A549 (cell line): Measurements from ENCODE around the gene ACER2. TPM values are rescaled to one million over a fixed set of nuclear protein-coding genes. Genes with fewer than 3 reads are reported as not detected.

ENCODE experiments used
- ATAC-seq, 2 experiments: fragments of 200-7000 bp in 1 of 2; fragments of >200 bp in 1 of 2; cut with Nextera tagmentation in 1 of 2; cut with Tn5 transposase in 1 of 2; 3 replicates each; pipeline versions ENCODE4 v1.8.0 to v1.9.1; 2018 to 2020; ENCODE audit warnings: mild to moderate bottlenecking in 1 of 2, moderate library complexity in 1 of 2
- CTCF ChIA-PET: fragments of 300-600 bp; sonication (Branson Sonifier 250); formaldehyde crosslinking; extraction: SDS; loops from one replicate; lab custom pipeline; 2021; ENCODE audit warnings: antibody characterized with exemption, inconsistent platforms; lab: Yijun Ruan, JAX
- POLR2A ChIA-PET: fragments of 350-600 bp; formaldehyde crosslinking; extraction: SDS; loops from one replicate; lab custom pipeline; 2021; ENCODE audit warnings: antibody characterized with exemption, inconsistent platforms; lab: Yijun Ruan, JAX
- DNase-seq, 2 experiments: peaks; one replicate each; pipeline versions ENCODE4 v3.0.0 to v3.0.0-alpha.2; 2011 to 2016; ENCODE audit warnings: low read depth in 1 of 2, low spot score in 1 of 2
- FAIRE-seq: peaks from 2 replicates; lab custom pipeline; 2011; peaks lifted over from hg19 to GRCh38; lab: Jason Lieb, UNC
- H3K27ac ChIP-seq, 2 experiments: fragments of >200 bp; sonication (Bioruptor Twin); formaldehyde crosslinking; 3 replicates each; pipeline ENCODE4 v1.5.1; 2016 to 2017
- H3K4me1 ChIP-seq: fragments of >200 bp; sonication (Bioruptor Twin); formaldehyde crosslinking; 3 replicates; pipeline ENCODE4 v1.6.1; 2016
- H3K4me2 ChIP-seq: fragments of >200 bp; sonication (Bioruptor Twin); formaldehyde crosslinking; 3 replicates; pipeline ENCODE4 v1.6.1; 2016
- H3K4me3 ChIP-seq: fragments of >200 bp; sonication (Bioruptor Twin); formaldehyde crosslinking; 3 replicates; pipeline ENCODE4 v1.5.1; 2016
- H3K9me3 ChIP-seq: fragments of >200 bp; sonication (Bioruptor Twin); formaldehyde crosslinking; 3 replicates; pipeline ENCODE4 v1.6.1; 2016
- CEBPB ChIP-seq, 2 experiments: fragments of >200 bp in 1 of 2; sonication (Bioruptor Twin) in 1 of 2; formaldehyde crosslinking in 1 of 2; IDR thresholded peaks; 2 replicates each; pipeline ENCODE4 v1.6.1; 2012 to 2016
- CHD2 ChIP-seq: fragments of 150-350 bp; IDR thresholded peaks from 2 replicates; pipeline ENCODE4 v1.6.1; 2014; ENCODE audit warnings: low read length; ENCODE audit not compliant: partially characterized antibody
- FOSL2 ChIP-seq, 2 experiments: fragments of 450-650 bp in 1 of 2; fragments of >200 bp in 1 of 2; sonication (Bioruptor Twin) in 1 of 2; formaldehyde crosslinking; IDR thresholded peaks; 2 replicates each; pipeline versions ENCODE4 v1.5.0 to v1.6.1; 2016 to 2020; ENCODE audit warnings: mild to moderate bottlenecking in 1 of 2, moderate library complexity in 1 of 2
- HOXB5 ChIP-seq: fragments of 250-450 bp; sonication (Bioruptor Pico); IDR thresholded peaks from 2 replicates; pipeline ENCODE4 v1.5.0; 2020; ENCODE audit warnings: mild to moderate bottlenecking, moderate library complexity
- JUN ChIP-seq, 2 experiments: fragments of >200 bp; sonication (Bioruptor Twin); formaldehyde crosslinking; IDR thresholded peaks; 2 replicates in 1 of 2; 3 replicates in 1 of 2; pipeline ENCODE4 v1.6.1; 2016 to 2017
- JUNB ChIP-seq: fragments of >200 bp; sonication (Bioruptor Twin); formaldehyde crosslinking; IDR thresholded peaks from 2 replicates; pipeline ENCODE4 v1.6.1; 2016
- KDM5A ChIP-seq: fragments of 200-600 bp; sonication (generic); IDR thresholded peaks from 2 replicates; pipeline ENCODE4 v1.6.1; 2016; ENCODE audit warnings: antibody characterized with exemption, mild to moderate bottlenecking
- NFE2L2 ChIP-seq: fragments of 150-350 bp; conservative IDR thresholded peaks from 2 replicates; pipeline ENCODE4 v1.6.1; 2014; ENCODE audit warnings: low read length
- POLR2A ChIP-seq: IDR thresholded peaks from 2 replicates; pipeline ENCODE4 v1.6.1; 2012; ENCODE audit warnings: mild to moderate bottlenecking, low read length
- RAD21 ChIP-seq, 2 experiments: fragments of >200 bp in 1 of 2; sonication (Bioruptor Twin) in 1 of 2; formaldehyde crosslinking in 1 of 2; IDR thresholded peaks in 1 of 2; conservative IDR thresholded peaks in 1 of 2; 2 replicates in 1 of 2; 3 replicates in 1 of 2; pipeline ENCODE4 v1.6.1; 2012 to 2018; ENCODE audit warnings: inconsistent platforms in 1 of 2
- RARB ChIP-seq: fragments of 250-450 bp; sonication (Bioruptor Pico); IDR thresholded peaks from 2 replicates; pipeline ENCODE4 v1.8.0; 2021; ENCODE audit warnings: mild to moderate bottlenecking, moderate library complexity
- RCOR1 ChIP-seq: fragments of 150-350 bp; IDR thresholded peaks from 2 replicates; pipeline ENCODE4 v1.6.1; 2014; ENCODE audit warnings: antibody characterized with exemption, low read length, low read depth
- RFX5 ChIP-seq: fragments of 450-650 bp; IDR thresholded peaks from 2 replicates; pipeline ENCODE4 v1.7.1; 2014; ENCODE audit warnings: antibody characterized with exemption, mild to moderate bottlenecking, moderate library complexity
- RNF2 ChIP-seq: fragments of 200-600 bp; sonication (generic); IDR thresholded peaks from 2 replicates; pipeline ENCODE4 v1.6.1; 2016; ENCODE audit warnings: low read depth, mild to moderate bottlenecking, antibody characterized with exemption, moderate library complexity, borderline replicate concordance
- SMC3 ChIP-seq: fragments of >200 bp; sonication (Bioruptor Twin); formaldehyde crosslinking; IDR thresholded peaks from 3 replicates; pipeline ENCODE4 v1.6.1; 2018; ENCODE audit warnings: inconsistent platforms
- TP53 ChIP-seq: fragments of 250-450 bp; sonication (Bioruptor Pico); IDR thresholded peaks from 2 replicates; pipeline ENCODE4 v1.5.0; 2021; ENCODE audit warnings: mild to moderate bottlenecking, moderate library complexity
- ZNF302 ChIP-seq: fragments of 250-450 bp; sonication (Bioruptor Pico); IDR thresholded peaks from 2 replicates; pipeline ENCODE4 v1.9.0; 2021; ENCODE audit warnings: inconsistent platforms, mild to moderate bottlenecking, moderate library complexity
- WGBS: methylation state at CpG from one replicate; pipeline ENCODE4 v1.1.6; 2017; ENCODE audit errors: missing lambda C conversion rate; 5-methylcytosine and 5-hydroxymethylcytosine counted together
- polyA plus RNA-seq, 4 experiments: library from polyadenylated mRNA; depleted of rRNA in 3 of 4; stranded (reverse); fragments of >200 nt; fragmentation: RNase III in 1 of 4; extraction: RNeasy Plus Mini Kit Qiagen cat#74134 plus additional on column Dnase treatment in 1 of 4; gene quantifications; 2 replicates in 3 of 4; 3 replicates in 1 of 4; pipeline ENCODE4 v1.2.3, GENCODE V29; 2011 to 2017
- TF ChIP-seq, protein P1 (sequence below): fragments of >200 bp; sonication (Bioruptor Twin); formaldehyde crosslinking; IDR thresholded peaks from 3 replicates; pipeline ENCODE4 v1.6.1; 2016
- TF ChIP-seq, protein P2 (sequence below): fragments of 250-450 bp; sonication (Bioruptor Pico); IDR thresholded peaks from 2 replicates; pipeline ENCODE4 v1.5.0; 2021; ENCODE audit warnings: mild to moderate bottlenecking, moderate library complexity, borderline replicate concordance
- TF ChIP-seq, protein P3 (sequence below): fragments of >200 bp; sonication (Bioruptor Twin); formaldehyde crosslinking; IDR thresholded peaks from 2 replicates; pipeline ENCODE4 v1.6.1; 2016
- TF ChIP-seq, protein P4 (sequence below): fragments of 450-650 bp; IDR thresholded peaks from 2 replicates; pipeline ENCODE4 v1.6.1; 2014; ENCODE audit warnings: antibody characterized with exemption

The ACER2 gene
- polyA plus RNA-seq, 2 of the 4 experiments (the other 2 are of a cell fraction), result 1.1 to 3.7 TPM

DNA sequence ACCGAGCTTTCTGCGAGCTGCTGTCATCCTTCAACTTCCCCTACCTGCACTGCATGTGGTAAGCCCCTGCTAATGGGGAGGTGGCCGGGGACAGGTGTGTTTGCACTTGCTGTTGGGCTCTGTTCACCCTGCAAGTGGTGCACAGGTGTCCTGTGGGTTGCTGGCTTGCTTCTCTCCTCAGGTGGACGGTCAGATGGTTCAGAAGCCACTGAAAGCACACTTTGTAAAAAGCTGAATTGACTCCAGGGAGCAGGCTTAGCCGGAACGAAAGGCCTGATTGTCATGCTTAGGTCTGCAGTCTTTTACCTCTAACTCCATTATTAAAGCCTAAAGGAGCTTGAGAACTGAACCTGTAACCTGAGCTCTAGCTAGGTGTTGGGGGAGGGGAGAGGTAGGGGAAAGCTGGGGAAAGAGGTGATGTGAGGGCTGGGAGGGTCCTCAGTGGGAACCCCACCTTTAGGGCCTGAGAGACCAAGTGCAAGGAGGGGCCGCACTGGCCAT, 37.6 kb downstream of the ACER2 start:
- ChIA-PET POLR2A (no interaction called here), CTCF (interaction anchor here (1.2 to 1.5 kb wide), 3 partner anchors 11 to 18 kb away, joined by 4 to 7 read pairs (median 5); no protein-coding TSS in a partner anchor)
- H3K9me3 ChIP-seq, result no peaks in the 10 kb centered on the region
- FAIRE-seq, result no peak
- ATAC-seq, result no peak
- no peak overlapping the region for H3K4me3 ChIP-seq
- H3K4me1 ChIP-seq, result no peaks in the 10 kb centered on the region
- no peak for TF ChIP-seq FOSL2 (IDR thresholded peaks at IDR 0.05)
- no peak for TF ChIP-seq FOSL2 (CRISPR knock-in tag; IDR thresholded peaks at IDR 0.05)
- no peak for TF ChIP-seq SMC3
- no peak for TF ChIP-seq CHD2
- TF ChIP-seq TP53 (CRISPR knock-in tag), result no peak
- no peak overlapping the region for H3K4me2 ChIP-seq
- DNase-seq, result no peak
- 69% methylated on average over 7 of the region's 7 CpGs for WGBS
- no peak overlapping the region for H3K27ac ChIP-seq

DNA sequence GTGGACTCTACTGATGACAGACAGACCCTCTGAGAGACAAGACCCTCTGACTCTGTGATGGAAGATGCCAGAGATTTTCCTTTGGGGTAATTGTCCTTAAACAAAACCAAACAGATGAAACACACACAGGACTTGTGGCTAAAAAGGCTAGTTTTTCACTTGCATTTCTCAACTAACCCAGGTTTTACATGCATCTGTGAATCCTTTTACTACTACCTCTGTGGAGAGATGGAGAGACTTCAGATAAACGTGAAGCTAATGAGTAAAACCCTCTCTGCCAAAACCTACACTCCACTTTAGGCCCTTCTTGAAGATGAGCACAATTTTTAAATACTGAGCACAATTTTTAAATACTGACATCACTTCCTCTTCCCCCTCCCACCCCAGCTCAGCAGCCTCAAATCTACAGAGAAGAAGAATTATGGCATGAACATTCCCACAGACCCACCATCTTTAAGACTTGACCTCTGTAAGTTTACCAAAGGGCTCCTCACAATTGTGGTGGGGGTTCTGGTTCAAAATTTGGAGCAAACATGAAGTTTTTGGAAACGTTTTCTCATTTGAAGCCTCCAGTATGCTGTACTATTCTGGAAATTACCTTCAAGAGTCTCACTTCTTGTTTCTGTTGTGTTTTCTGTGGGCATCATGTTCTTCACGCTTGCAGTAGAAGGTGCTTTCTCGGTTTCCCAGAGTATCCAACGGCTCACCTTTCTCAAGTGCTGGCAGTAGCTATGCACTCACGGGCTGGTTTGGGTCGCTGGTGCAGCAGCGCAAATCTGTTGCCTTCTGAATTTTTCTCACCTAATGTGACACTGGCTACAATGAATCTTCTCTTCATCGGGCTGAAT, 42.7 kb downstream of the ACER2 start:
- WGBS, result 77% methylated on average over 9 of the region's 9 CpGs
- no peak overlapping the region for H3K4me3 ChIP-seq
- CTCF ChIA-PET, result no interaction called here
- DNase-seq, result no peak
- H3K9me3 ChIP-seq, result no peaks in the 10 kb centered on the region
- POLR2A ChIA-PET, result no interaction called here
- H3K4me1 ChIP-seq, result no peaks in the 10 kb centered on the region
- no peak overlapping the region for H3K27ac ChIP-seq
- H3K4me2 ChIP-seq, result no peak overlapping the region
- no peak for TF ChIP-seq RAD21 (conservative IDR thresholded peaks at IDR 0.05 in 1 of 2, IDR thresholded peaks at IDR 0.05 in 1 of 2)
- TF ChIP-seq, protein P1, sequence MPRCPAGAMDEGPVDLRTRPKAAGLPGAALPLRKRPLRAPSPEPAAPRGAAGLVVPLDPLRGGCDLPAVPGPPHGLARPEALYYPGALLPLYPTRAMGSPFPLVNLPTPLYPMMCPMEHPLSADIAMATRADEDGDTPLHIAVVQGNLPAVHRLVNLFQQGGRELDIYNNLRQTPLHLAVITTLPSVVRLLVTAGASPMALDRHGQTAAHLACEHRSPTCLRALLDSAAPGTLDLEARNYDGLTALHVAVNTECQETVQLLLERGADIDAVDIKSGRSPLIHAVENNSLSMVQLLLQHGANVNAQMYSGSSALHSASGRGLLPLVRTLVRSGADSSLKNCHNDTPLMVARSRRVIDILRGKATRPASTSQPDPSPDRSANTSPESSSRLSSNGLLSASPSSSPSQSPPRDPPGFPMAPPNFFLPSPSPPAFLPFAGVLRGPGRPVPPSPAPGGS, result no peak
- TF ChIP-seq, protein P2, sequence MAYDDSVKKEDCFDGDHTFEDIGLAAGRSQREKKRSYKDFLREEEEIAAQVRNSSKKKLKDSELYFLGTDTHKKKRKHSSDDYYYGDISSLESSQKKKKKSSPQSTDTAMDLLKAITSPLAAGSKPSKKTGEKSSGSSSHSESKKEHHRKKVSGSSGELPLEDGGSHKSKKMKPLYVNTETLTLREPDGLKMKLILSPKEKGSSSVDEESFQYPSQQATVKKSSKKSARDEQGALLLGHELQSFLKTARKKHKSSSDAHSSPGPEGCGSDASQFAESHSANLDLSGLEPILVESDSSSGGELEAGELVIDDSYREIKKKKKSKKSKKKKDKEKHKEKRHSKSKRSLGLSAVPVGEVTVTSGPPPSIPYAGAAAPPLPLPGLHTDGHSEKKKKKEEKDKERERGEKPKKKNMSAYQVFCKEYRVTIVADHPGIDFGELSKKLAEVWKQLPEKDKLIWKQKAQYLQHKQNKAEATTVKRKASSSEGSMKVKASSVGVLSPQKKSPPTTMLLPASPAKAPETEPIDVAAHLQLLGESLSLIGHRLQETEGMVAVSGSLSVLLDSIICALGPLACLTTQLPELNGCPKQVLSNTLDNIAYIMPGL (CRISPR knock-in tag), result no peak
- no peak for TF ChIP-seq CEBPB (IDR thresholded peaks at IDR 0.05)
- no peak for TF ChIP-seq JUNB
- no peak for TF ChIP-seq RFX5
- TF ChIP-seq JUN (IDR thresholded peaks at IDR 0.05), result no peak
- TF ChIP-seq RNF2, result no peak
- TF ChIP-seq POLR2A, result no peak
- no peak for TF ChIP-seq CHD2
- no peak for TF ChIP-seq ZNF302 (CRISPR knock-in tag)
- TF ChIP-seq, protein P3, sequence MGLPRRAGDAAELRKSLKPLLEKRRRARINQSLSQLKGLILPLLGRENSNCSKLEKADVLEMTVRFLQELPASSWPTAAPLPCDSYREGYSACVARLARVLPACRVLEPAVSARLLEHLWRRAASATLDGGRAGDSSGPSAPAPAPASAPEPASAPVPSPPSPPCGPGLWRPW, result no peak
- no peak for TF ChIP-seq NFE2L2
- TF ChIP-seq, protein P4, sequence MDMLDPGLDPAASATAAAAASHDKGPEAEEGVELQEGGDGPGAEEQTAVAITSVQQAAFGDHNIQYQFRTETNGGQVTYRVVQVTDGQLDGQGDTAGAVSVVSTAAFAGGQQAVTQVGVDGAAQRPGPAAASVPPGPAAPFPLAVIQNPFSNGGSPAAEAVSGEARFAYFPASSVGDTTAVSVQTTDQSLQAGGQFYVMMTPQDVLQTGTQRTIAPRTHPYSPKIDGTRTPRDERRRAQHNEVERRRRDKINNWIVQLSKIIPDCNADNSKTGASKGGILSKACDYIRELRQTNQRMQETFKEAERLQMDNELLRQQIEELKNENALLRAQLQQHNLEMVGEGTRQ, result no peak
- no peak for TF ChIP-seq RARB (CRISPR knock-in tag)
- TF ChIP-seq HOXB5 (CRISPR knock-in tag), result no peak
- TF ChIP-seq KDM5A, result no peak
- no peak for TF ChIP-seq RCOR1
- FAIRE-seq, result no peak
- ATAC-seq, result no peak
